SK-N-MC (cell line): ENCODE measurements around the gene FCGR2B.
"Not testable (repeated sequence)": the region's sequence is repeated elsewhere in the genome, so short reads cannot be mapped to it uniquely, and the experiment has no call there.

ENCODE experiments used
- EZH2 ChIP-seq: fragments of 200-600 bp; sonication (generic); IDR thresholded peaks from one replicate; pipeline ENCODE4 v1.6.1; 2017; ENCODE audit warnings: antibody characterized with exemption
- POLR2AphosphoS5 ChIP-seq: IDR thresholded peaks from 2 replicates; pipeline ENCODE4 v1.6.1; 2012; ENCODE audit warnings: mild to moderate bottlenecking, low read depth, low read length, borderline replicate concordance

GRCh38 chr1:161725258-161725907 lies 62.4 kb downstream of the FCGR2B start:
- not testable (repeated sequence) for TF ChIP-seq POLR2AphosphoS5, EZH2
